OCI-LY3 (cell line): Measurements from ENCODE around the gene ZBTB42.

Experiments
- CTCF ChIP-seq: fragments of 200-600, 300-600 bp; sonication (generic); IDR thresholded peaks from 2 replicates; pipeline ENCODE4 v1.5.1; 2014; ENCODE audit warnings: antibody characterized with exemption, low read length, low read depth
- EZH2phosphoT487 ChIP-seq: fragments of 200-600 bp; shearing (Covaris generic); IDR thresholded peaks from 2 replicates; pipeline ENCODE4 v1.6.1; 2018; ENCODE audit warnings: antibody characterized with exemption, mixed run types, low read depth

- no peak for TF ChIP-seq CTCF
- TF ChIP-seq EZH2phosphoT487 = no peak
Observed at GRCh38 chr14:104802394-104803184, 1.7 kb downstream of the ZBTB42 start.
